Loucy (cell line): ENCODE data around the gene NAV2.

ENCODE experiments used
- CTCF ChIP-seq: fragments of 200-600 bp; sonication (generic); conservative IDR thresholded peaks from 2 replicates; pipeline ENCODE4 v1.5.1; 2014; ENCODE audit warnings: mild to moderate bottlenecking, antibody characterized with exemption, low read length
- EZH2phosphoT487 ChIP-seq: fragments of 200-600 bp; IDR thresholded peaks from 2 replicates; pipeline ENCODE4 v1.6.1; 2018; ENCODE audit warnings: antibody characterized with exemption, mild to moderate bottlenecking, moderate library complexity, borderline replicate concordance

GRCh38 chr11:19792510-19792909 is 79.9 kb downstream of the NAV2 start:
- TF ChIP-seq CTCF (no peak), EZH2phosphoT487 (no peak)
